Right renal pelvis (tissue), 4 donors: ENCODE measurements around the gene GM2A. TPM values are rescaled to one million over a fixed set of nuclear protein-coding genes. Genes with fewer than 3 reads are reported as not detected.
"Not testable (repeated sequence)": the region's sequence is repeated elsewhere in the genome, so short reads cannot be mapped to it uniquely, and the experiment has no call there.

Source experiments
- DNase-seq, 4 donors: peaks; one replicate each; pipeline ENCODE4 v3.0.0-alpha.2; 2013; ENCODE audit warnings: low read depth in 4 of 4, low spot score in 3 of 4, missing footprints in 1 of 4
- polyA plus RNA-seq, 4 donors: library from polyadenylated mRNA; unstranded; fragments of 120-200 nt; gene quantifications; one replicate each; pipeline ENCODE4 v1.2.1, GENCODE V29; 2013; ENCODE audit not compliant: insufficient read length in 4 of 4

The GM2A gene
- polyA plus RNA-seq, 4 donors: 29.5 to 33.3 (median 30.9) TPM

- no peak for DNase-seq
These were observed 31.5 kb downstream of the GM2A start for GRCh38 chr5:151284392-151284967.

- no peak for DNase-seq
These were observed 32.7 kb downstream of the GM2A start for GRCh38 chr5:151285683-151286082.

- no peak for DNase-seq
These were observed 33.3 kb downstream of the GM2A start for GRCh38 chr5:151286246-151286645.

GRCh38 chr5:151288180-151288579 lies 35.2 kb downstream of the GM2A start:
- no peak for DNase-seq

- no peak for DNase-seq
These were observed 40.6 kb downstream of the GM2A start for GRCh38 chr5:151293624-151294023.

GRCh38 chr5:151295138-151295537 lies 42.2 kb downstream of the GM2A start:
- DNase-seq: no peak

GRCh38 chr5:151295791-151296477 lies 42.9 kb downstream of the GM2A start:
- DNase-seq: no peak

GRCh38 chr5:151296478-151296830 lies 43.5 kb downstream of the GM2A start:
- no peak for DNase-seq

- DNase-seq: no peak
These were observed 44.0 kb downstream of the GM2A start for GRCh38 chr5:151296974-151297373.

GRCh38 chr5:151298063-151298855 lies 45.3 kb downstream of the GM2A start:
- no peak for DNase-seq

- DNase-seq: no peak
These were observed 50.7 kb downstream of the GM2A start, which contains the start of gene SLC36A3 for GRCh38 chr5:151303666-151304065. Gene SLC36A3 (minus strand): TSS chr5:151303766. CDS start chr5:151303354, 412 bp downstream.

- not testable (repeated sequence) for DNase-seq
These were observed 56.3 kb downstream of the GM2A start for GRCh38 chr5:151309266-151309665.

GRCh38 chr5:151309821-151310220 lies 56.8 kb downstream of the GM2A start:
- not testable (repeated sequence) for DNase-seq

- no peak for DNase-seq
These were observed 57.9 kb downstream of the GM2A start for GRCh38 chr5:151310932-151311331.

- DNase-seq: no peak
These were observed 59.9 kb downstream of the GM2A start for GRCh38 chr5:151312756-151313324.

GRCh38 chr5:151313357-151313756 lies 60.4 kb downstream of the GM2A start:
- no peak for DNase-seq

- DNase-seq: peak; percentile 32 to 56 (median 38)
These were observed 63.1 kb downstream of the GM2A start for GRCh38 chr5:151315998-151316597.

- DNase-seq: no peak
These were observed 64.9 kb downstream of the GM2A start for GRCh38 chr5:151317871-151318270.

GRCh38 chr5:151318850-151319732 lies 66.1 kb downstream of the GM2A start:
- peak in 1 of 4 donors; percentile 1 for DNase-seq
